ENCODE measurements around the gene KRTCAP2.

KRTCAP2 gene

DNA sequence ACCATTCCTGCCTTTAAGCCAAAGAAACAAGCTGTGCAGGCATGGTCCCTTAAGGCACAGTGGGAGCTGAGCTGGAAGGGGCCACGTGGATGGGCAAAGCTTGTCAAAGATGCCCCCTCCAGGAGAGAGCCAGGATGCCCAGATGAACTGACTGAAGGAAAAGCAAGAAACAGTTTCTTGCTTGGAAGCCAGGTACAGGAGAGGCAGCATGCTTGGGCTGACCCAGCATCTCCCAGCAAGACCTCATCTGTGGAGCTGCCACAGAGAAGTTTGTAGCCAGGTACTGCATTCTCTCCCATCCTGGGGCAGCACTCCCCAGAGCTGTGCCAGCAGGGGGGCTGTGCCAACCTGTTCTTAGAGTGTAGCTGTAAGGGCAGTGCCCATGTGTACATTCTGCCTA is 38.8 kb downstream of the KRTCAP2 start:
- no peak for DNase-seq (ENCODE audit: low read depth)

DNA sequence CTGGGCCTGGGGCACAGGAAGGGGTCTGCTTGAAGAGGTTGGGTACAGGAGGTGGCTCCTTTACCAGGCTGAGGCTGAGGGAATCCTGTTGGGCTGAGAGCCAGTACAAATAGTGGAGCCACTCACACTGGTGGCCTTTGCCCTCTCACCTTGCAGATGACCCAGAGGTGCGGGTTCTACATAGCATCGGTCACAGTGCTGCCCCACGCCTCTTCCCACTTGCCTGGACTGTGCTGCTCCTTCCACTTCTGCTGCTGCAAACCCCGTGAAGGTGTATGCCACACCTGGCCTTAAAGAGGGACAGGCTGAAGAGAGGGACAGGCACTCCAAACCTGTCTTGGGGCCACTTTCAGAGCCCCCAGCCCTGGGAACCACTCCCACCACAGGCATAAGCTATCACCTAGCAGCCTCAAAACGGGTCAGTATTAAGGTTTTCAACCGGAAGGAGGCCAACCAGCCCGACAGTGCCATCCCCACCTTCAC is 39.3 kb downstream of the KRTCAP2 start:
- DNase-seq (ENCODE audit: low read depth): no peak

DNA sequence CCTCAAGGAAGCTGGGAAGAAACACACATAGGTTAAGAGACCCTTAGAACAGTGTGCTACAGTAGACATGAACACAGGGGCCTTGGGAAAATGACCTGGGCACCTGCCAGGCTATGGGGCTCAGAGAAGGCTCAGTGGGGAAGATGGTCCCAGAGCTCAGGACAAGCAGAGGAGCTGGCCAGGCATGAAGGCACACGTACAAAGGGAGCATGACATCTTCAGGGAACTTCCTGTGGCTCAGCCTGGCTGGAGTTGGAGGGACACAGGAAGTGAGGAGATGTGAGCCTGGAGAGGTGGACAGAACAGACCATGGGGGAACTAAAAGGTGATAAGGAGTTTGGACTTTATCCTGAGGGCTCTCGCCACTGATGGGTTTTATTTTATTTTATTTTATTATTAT is 41.2 kb downstream of the KRTCAP2 start:
- no peak for DNase-seq (ENCODE audit: low read depth)

DNA sequence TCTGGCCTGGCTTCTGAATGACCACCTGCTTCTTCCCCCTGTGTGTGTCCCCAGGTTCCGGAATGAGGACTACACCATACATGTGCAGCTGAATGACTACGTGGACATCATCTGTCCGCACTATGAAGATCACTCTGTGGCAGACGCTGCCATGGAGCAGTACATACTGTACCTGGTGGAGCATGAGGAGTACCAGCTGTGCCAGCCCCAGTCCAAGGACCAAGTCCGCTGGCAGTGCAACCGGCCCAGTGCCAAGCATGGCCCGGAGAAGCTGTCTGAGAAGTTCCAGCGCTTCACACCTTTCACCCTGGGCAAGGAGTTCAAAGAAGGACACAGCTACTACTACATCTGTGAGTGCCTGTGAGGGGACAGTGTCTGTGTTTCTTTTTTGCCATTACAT is 41.8 kb downstream of the KRTCAP2 start:
- DNase-seq (ENCODE audit: low read depth): no peak

DNA sequence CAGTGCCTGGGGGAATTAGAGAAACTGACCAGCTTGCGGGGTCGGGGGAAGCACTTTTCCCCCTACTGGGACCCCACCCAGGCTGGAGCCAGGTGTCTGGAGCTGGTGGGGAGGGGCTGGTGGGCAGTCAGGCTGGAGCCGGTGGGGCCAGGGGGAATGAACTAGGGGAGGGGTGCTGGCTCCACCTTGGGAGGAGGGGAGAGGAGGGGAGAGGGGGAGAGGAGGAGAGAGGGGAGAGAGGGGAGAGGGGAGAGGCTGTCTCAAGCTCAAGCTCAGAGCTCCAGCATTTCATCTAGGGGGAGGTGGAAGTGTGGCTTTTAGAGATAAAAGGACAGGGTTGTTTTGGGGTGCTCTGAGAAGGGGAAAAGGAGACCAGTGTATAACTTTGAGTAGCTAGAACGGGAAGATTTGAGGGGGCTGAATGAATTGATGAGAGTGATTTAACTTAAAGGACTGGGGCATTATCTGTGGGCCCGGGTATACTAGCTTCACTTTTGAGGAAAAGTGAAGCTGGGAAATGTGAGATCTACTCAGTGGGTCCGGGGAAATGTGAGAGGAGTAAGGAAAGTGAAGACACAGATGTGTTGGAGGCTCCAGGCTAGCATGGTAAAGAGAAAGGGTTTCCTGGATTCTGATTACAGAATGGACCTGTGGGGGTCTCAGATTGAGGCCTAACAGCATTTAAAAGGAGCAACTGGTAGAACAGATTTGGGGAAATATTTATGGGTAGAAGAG is 42.7 kb downstream of the KRTCAP2 start:
- DNase-seq (ENCODE audit: low read depth): no peak

DNA sequence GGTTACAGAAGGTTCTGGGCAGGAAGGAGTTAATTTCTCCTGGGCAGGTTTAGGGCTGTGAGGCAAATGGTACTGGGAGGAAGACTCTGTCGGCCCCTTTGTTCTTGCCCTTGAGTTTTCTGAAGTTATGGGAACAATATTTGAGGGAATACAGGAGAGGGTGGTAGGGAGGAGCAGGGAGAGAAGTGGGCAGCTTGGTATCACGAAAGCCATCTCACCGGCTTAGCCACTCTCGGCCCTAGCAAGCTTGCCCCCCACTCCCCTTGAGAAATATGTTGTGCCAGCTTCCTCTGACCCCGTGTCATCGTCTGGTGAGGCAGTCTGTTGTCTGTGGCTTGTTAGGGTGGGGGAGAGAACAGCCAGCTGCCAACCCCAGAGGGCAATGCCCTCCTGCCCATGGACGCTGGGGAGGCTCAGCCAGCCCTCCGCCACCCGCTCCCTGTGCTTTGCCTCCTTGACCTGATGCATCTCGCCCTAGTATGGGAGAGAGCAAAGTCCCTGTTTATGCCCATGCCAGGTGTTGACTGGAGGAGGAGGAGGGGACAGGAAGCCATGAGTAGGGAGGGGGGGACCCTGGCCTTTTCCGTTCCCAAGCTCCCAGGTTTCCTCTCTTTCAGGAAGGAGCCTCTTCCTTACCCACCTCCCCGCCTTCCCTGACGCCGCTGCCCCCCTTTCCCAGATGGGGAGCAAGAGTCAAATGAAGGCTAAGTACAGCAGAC is 44.2 kb downstream of the KRTCAP2 start:
- DNase-seq (ENCODE audit: low read depth): no peak

DNA sequence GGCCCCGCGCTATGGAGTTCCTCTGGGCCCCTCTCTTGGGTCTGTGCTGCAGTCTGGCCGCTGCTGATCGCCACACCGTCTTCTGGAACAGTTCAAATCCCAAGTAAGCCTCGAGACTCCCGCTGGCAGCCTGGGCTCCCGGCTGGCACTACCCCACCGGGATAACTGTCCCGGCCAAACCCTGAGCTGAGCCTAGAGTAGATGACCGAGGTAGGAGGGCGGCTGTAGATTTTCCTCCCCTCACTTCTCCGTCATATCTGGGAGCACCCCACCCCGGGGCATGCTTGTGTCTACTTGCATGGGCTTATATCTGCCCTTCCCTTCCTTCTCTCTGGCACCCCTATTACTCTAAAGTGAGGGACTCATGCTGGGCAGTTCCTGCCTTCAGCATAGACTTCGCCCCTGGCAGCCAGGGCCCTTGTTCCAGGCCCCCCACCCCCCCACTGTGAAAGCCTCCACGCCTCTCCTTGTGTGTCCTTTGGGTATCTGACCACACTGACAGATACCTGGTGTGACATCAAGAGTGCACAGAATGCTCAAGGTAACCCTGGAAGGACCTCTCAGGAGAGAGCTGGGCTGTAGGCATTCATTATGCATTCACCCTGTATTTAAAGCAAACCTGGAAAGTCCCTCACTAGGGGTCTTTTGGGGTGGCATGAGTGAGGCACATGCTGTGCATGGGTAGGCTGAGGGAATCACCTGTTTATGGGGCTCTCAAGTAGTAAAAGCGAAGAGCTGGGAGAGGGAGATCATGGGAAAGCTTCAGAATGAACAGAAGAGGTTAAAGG is 44.9 kb downstream of the KRTCAP2 start:
- DNase-seq (ENCODE audit: low read depth): no peak

DNA sequence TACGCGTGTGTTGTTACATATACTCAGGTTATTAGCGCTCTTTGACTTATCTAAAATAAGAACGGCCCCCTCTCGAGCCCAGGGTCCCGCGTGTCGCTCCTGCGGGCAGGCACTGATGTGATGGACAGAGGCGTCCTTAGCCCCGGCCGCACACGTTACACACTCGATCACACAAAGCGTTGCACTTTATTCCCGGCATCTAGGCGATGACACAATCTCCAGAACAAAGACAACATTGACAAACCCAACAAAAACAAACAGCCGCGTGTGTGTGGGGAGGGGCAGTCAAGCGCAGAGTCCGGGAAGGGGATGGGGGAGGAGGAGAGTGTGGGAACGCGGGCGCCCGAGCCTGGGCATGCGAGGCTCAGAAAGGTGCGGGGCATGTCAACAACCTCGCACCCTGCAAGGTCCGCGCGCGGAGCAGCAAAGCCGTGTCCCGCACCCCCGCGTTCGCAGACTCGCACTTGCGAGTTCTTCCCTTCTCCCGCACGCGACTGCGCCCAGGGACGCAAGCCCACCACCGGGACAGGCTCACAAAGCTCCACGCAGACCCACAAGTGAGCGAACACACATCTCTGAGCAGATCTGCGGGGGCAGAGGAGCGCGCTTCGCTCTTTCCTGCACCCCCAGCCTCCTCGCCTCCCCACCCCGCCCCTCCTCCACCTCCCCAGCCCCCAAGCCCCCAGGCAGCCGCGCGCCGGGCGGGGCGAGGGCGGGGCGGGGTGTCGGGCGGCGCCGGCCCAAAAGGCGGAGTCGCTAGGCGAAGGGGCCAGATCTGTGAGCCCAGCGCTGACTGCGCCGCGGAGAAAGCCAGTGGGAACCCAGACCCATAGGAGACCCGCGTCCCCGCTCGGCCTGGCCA is 45.8 kb downstream of the KRTCAP2 start, which contains the start of gene EFNA1:
Gene EFNA1, plus strand, starts transcription at position 772 of the 862 bp plus-strand sequence. CDS start 102 bp downstream, outside the sequence.
- DNase-seq (ENCODE audit: low read depth): no peak

DNA sequence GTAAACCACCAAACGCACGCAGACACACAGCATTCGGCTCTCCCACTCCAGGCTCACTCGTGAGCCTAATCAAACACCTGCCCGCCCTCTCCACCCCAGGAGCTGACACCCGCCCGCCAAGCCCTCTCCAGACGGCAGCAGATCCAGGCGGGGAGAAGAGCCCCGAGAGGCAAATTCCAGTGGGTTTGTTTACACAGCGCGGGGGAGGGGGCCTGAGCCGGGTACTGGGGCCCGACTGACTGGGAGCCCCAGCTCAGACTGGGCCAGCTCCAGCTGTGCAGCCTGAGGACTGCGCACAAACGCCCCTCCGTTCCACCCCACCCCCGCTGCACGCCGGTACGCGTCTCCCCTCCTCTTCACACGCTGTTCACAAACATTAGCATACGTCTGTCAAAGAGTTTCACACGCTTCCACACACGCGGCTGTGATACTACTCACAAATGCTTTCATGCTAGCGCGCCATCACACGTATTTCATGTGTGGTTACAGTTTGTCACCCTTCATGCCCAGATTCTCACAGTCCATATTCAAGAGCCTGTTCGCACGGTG is 46.5 kb downstream of the KRTCAP2 start:
- DNase-seq (ENCODE audit: low read depth): no peak

DNA sequence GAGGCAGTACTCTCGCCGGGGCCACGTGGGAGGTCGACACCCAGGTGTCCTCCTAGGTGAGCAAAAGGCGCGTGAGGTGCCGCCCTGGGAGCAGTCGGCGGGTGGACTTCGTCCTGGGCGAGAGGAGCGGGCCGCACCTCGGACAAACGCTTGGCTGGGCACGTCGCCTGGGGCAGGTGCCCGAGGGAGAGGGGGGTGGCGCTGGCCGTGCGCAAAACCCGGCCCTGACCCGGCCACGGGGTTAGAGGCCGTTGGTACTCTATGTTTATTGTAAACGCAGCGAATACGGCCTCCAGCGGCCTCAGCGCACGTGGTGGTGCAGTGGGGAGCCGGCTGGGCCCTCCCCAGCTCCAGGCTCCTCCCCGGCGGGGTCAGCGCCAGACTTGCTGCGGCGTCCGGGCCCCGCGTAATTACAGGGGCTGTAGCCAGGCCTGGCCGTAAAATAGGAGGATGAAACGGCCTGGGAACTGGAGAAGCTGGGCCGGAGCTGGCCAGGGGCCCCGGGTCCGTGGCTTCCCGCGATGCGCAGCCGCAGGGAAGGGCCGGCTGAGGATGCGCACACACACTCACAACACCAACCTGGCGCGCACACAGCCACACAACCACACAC is 47.1 kb downstream of the KRTCAP2 start:
- no peak for DNase-seq (ENCODE audit: low read depth)

DNA sequence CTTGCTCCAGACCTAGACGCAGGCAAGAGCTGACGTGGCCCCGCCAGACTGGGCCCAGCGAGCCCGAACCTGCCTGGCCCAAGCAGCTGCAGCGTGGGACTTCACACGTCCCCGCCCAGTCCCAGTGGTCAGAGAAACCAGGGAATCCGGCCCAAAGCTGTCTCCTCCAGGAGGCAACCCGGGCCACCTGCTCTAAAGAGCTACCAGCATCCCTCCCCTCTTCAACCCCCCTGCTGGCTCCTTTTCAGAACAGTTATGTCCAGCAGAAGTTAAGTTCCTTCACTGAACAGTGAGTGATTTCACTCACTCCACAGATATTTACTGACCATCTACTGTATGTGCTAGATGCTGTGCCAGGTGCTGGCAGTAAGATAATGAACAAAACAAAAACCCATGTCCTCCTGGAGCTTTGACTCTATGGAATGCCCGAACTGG is 47.6 kb downstream of the KRTCAP2 start:
- no peak for DNase-seq (ENCODE audit: low read depth)

DNA sequence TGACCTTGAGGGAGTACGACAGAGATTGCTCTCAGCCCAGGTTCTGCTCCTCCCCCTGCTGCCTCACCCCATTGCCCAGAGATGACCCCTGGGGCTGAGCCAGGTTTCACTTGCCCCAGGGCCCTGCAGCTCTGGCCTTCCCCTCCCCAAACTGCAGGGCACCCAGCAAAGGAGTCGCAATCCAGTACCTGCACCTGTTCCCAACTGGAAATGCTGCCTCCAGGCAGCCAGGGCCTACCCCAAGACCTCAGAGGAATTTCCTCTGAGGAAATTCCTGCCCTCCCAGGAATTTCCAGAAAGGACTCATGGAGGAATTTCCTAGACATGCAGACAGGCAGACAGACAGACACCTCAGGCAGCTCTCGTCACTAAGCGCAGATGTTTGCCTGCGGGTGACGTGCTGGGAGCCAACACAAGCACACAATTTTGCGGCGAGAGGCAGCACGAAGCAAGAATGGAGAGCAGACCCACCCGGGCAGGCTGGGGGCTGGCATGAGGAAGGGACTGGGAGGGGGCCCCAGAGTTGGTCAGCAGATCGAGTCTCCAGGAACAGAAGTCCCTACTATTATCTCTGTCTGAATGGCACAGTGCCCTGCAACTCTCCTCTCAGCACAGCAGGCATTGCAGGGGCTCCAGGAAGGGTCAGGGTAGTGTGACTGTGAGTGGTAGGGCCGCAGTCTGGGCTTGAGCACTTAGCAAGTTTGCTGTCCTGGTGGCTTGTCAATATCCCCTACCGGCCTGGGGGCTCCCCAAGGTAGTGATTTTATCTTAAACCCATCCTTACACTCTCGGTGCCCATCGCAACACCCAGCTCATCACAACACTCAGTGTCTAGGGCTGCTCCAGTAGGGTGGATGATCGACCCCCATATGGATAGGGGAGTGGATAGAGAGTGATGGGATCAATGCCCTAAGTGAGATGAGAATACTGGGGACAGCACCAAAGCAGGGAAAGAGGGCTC is 48.3 kb downstream of the KRTCAP2 start:
- DNase-seq (ENCODE audit: low read depth): no peak

DNA sequence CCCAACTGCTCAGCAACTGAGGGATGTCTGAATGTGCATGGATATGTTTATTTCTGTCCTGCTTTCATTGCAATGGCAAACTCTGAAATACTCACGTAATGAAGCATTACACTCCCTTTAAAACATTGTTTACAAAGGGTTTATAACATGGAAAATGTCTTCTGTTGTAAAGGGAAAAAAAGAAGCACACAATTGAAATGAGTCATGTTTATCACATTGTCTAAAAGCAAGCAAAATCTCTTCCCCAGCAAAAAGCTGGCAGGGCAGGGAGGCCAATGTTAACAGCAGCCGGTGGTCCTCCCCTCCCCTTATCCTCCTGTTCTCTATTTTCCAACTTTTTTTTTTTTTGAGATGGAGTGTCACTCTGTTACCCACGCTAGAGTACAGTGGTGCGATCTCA is 49.3 kb downstream of the KRTCAP2 start:
- no peak for DNase-seq (ENCODE audit: low read depth)

DNA sequence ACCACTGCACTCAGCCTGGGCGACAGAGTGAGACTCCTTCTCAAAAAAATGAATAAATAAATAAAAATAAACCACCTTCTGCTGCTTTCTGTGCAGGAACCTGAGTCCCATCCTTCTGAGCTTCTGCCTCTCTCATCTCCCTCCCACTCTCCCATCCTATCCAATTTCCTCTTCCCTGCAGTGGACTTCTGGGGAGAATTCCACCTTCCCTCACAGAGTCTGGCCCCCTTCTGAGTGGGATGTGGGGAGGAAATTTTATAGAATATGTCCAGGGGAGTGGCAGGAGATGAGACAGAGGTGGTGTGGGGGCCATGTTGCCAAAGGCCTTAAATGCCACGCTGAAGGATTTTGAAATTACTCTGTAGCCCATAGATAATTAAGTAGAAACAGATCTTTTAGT is 50.8 kb downstream of the KRTCAP2 start:
- no peak for DNase-seq (ENCODE audit: low read depth)

DNA sequence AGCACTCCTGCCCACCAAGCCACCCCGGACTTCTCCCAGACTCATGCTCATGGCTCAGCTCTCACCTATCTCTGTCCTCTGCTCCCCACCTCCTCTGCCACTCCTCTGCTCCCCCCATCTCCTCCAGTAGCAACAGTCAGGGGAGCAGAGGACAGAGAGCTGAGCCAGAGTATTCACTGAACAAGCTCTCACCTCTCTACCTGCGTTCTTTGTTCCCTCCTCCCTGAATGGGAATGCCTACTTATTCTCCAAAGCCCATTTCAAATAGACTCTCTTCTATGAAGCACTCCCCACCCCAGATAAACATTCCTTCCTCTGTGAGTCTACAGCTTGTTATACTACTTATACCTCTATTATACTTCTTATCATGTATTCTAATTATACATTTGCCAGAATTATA is 51.9 kb downstream of the KRTCAP2 start:
- DNase-seq (ENCODE audit: low read depth): no peak

DNA sequence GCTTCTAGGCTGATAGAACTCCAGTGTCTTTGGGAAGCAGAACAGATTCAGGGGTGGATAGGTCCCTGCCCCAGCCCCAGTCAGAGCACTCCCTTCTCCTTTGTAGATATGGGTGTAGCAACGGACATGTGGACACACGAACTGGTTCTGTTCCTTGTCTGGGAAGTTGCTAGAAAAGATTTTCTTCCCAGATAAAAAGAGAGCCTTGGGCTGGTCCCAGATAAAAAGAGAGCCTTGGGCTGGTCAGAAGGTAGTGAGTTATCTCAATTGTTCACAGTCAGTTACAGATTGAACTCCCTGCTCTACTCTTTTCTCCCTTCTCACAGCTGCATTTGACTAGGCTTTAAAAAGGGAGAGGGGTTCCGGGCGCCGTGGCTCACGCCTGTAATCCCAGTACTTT is 52.9 kb downstream of the KRTCAP2 start:
- no peak for DNase-seq (ENCODE audit: low read depth)
